Colonic mucosa (tissue), 4 donors: ENCODE measurements around the gene NCSTN. TPM values are rescaled to one million over a fixed set of nuclear protein-coding genes. Genes with fewer than 3 reads are reported as not detected.
A peak's percentile ranks its signal among the peaks of the same experiment; 100 is the strongest.

Source experiments
- DNase-seq: peaks from one replicate; pipeline ENCODE4 v3.0.0-alpha.2; 2020
- H3K27ac ChIP-seq: fragments of 200-600 bp; one replicate; pipeline ENCODE4 v1.8.0; 2021
- H3K27me3 ChIP-seq: fragments of 200-600 bp; one replicate; pipeline ENCODE4 v1.8.0; 2021
- H3K36me3 ChIP-seq: fragments of 200-600 bp; one replicate; pipeline ENCODE4 v1.8.0; 2021
- H3K4me1 ChIP-seq: fragments of 200-600 bp; one replicate; pipeline ENCODE4 v1.8.0; 2021; ENCODE audit warnings: mild to moderate bottlenecking
- H3K4me3 ChIP-seq: fragments of 200-600 bp; one replicate; pipeline ENCODE4 v1.8.0; 2021
- H3K9ac ChIP-seq, 2 donors: one replicate each; pipeline ENCODE4 v1.7.0; 2013; ENCODE audit warnings: control low read depth in 2 of 2, low read depth in 2 of 2, low read length in 2 of 2
- H3K9me3 ChIP-seq: fragments of 200-600 bp; one replicate; pipeline ENCODE4 v1.8.0; 2021
- intact Hi-C: fragments of 100-400 bp; cut with DNase I; formaldehyde crosslinking; loops from one replicate; pipeline ENCODE4 v1.14.1; 2022
- total RNA-seq, 2 donors: library from RNA; stranded (reverse); fragmentation: NEBNext Ultra II Directional in 1 of 2; extraction: Animal tissue kit (Norgen Biotek cat#: 25700) in 1 of 2; gene quantifications; one replicate each; pipeline ENCODE4 v1.2.1, GENCODE V29; 2021
- TF ChIP-seq, protein P1 (sequence below): fragments of 200-600 bp; IDR thresholded peaks from one replicate; pipeline ENCODE4 v1.8.0; 2022; ENCODE audit warnings: antibody characterized with exemption, mild to moderate bottlenecking
- donor health status: healthy.
- donor health status: DM: no; HTN: no; CAD: no.
- donor health status: DM: no; HTN: no; CAD: no.

The NCSTN gene
- total RNA-seq, 2 donors from 2014 or later: 83.5 to 88.0 TPM

DNA sequence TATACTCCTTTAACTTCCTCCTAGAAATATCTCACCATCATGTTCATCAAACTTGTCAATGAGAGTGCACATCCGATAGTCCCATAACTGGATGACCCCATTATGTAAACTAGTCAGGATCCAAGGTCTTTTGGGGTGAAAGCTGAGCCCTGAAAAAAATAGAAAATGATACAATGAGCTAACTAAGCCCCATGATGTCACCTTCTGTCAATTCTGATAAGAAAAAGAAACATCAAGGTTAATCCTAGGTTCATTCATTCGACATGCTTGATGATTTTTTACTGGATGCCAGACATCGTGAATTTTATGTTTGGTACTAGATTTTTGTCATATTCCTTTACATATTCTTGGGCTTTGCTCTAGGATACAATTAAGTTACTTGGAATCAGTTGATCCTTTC is 3.0 kb upstream of the NCSTN start:
- H3K4me1 ChIP-seq: peaks cover 9% of the 10 kb centered on the region
- no peak overlapping the region for H3K4me3 ChIP-seq
- H3K27me3 ChIP-seq: no peaks in the 10 kb centered on the region
- H3K27ac ChIP-seq: no peak overlapping the region
- H3K9me3 ChIP-seq: no peaks in the 10 kb centered on the region
- TF ChIP-seq, protein P1, sequence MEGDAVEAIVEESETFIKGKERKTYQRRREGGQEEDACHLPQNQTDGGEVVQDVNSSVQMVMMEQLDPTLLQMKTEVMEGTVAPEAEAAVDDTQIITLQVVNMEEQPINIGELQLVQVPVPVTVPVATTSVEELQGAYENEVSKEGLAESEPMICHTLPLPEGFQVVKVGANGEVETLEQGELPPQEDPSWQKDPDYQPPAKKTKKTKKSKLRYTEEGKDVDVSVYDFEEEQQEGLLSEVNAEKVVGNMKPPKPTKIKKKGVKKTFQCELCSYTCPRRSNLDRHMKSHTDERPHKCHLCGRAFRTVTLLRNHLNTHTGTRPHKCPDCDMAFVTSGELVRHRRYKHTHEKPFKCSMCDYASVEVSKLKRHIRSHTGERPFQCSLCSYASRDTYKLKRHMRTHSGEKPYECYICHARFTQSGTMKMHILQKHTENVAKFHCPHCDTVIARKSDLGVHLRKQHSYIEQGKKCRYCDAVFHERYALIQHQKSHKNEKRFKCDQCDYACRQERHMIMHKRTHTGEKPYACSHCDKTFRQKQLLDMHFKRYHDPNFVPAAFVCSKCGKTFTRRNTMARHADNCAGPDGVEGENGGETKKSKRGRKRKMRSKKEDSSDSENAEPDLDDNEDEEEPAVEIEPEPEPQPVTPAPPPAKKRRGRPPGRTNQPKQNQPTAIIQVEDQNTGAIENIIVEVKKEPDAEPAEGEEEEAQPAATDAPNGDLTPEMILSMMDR: no peak
- intact Hi-C loops: no loop called here
- peaks cover 14% of the 10 kb centered on the region for H3K36me3 ChIP-seq
- no peak overlapping the region for H3K9ac ChIP-seq
- no peak for DNase-seq

DNA sequence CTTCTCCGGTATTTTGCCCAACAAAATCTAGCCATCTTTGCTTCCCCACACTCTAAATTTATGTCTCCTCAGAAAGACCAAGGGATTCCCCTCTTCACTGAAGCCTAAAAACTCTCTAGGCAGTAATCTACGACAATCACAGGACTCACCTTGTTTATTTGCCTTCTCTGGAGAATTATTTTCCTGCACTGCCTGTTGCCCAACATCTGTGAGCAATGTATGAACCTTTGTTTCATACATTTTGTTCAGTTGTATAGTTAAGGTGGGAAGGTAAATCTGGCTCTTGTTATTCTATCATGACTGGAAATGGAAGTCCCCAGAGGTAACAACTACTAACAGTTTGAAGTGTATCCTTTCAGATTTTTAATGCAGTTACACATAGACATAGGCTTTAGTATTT is 2.3 kb upstream of the NCSTN start:
- Histone ChIP-seq H3K27me3 (no peaks in the 10 kb centered on the region), H3K9ac (no peak overlapping the region), H3K4me1 (peaks cover 9% of the 10 kb centered on the region), H3K36me3 (peaks cover 13% of the 10 kb centered on the region), H3K9me3 (no peaks in the 10 kb centered on the region), H3K27ac (no peak overlapping the region), H3K4me3 (no peak overlapping the region)
- TF ChIP-seq, protein P1: no peak
- DNase-seq: no peak
- intact Hi-C loops: no loop called here

DNA sequence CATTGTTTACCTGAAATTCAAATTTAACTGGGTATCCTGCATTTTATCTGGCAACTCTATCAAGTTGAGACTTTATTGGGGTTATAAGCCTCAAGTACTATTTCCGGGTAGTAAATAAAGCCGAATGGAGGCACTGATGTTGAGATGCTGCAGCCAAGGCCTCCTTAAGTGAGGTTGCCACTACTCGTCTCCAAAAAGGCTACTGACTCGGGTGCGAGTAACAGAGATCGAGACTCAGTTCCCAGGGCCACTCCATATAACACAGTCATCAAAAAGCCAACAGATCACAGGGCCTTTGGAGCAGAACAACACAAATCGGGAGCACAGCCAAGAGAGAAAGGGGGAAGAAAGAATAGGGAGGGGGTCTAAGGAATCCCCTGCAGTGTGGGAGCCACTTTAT is 657 bp upstream of the NCSTN start:
- Histone ChIP-seq H3K4me1 (peaks cover 9% of the 10 kb centered on the region), H3K27me3 (no peaks in the 10 kb centered on the region), H3K36me3 (peaks cover 7% of the 10 kb centered on the region), H3K27ac (peak overlapping the region; percentile 73), H3K9me3 (no peaks in the 10 kb centered on the region), H3K9ac (peak overlapping the region; percentile 92 to 97), H3K4me3 (peak overlapping the region; percentile 88)
- intact Hi-C loops: no loop called here
- DNase-seq: peak; percentile 25
- TF ChIP-seq, protein P1: no peak

DNA sequence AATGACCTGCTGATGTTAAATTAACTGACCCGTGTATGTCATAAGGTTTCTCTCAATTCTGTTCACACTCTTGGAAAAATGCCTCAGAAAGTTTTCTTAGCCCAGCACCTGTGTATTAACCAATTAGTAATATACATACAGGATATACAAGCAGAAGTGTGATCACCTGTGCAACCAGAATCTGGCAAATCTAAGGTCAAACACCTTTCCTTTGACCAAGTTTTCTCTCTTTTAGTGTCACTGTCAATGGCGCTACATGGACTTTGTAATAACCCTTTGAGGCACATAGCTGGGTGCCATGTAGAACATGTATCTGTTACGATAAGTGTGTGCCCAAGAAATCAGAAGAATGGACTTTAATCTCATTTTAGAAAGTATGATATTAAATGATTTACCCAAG is 1.1 kb downstream of the NCSTN start:
- Histone ChIP-seq H3K9ac (no peak overlapping the region), H3K4me3 (peak overlapping the region; percentile 88), H3K27ac (no peak overlapping the region), H3K4me1 (peaks cover 9% of the 10 kb centered on the region), H3K27me3 (no peaks in the 10 kb centered on the region), H3K9me3 (no peaks in the 10 kb centered on the region), H3K36me3 (no peaks in the 10 kb centered on the region)
- TF ChIP-seq, protein P1: no peak
- intact Hi-C loops: no loop called here
- no peak for DNase-seq

DNA sequence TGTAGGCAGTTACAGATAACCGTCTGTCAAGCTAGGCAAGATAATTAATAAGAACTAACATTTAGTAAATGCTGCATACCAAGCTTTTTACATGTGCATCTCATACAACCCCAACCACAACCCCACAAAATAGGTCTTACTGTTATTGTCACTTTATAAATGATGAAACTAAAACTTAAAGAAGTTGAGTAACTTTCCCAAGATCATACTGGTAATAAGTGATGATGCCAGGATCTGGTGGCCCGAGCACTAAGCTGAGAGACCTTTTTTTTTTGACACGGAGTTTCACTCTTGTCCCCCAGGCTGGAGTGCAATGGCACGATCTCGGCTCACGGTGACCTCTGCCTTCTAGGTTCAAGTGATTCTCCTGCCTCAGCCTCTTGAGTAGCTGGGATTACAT is 1.8 kb downstream of the NCSTN start:
- no peak for DNase-seq
- H3K4me3 ChIP-seq: no peak overlapping the region
- no peaks in the 10 kb centered on the region for H3K27me3 ChIP-seq
- H3K27ac ChIP-seq: no peak overlapping the region
- no peaks in the 10 kb centered on the region for H3K9me3 ChIP-seq
- TF ChIP-seq, protein P1: no peak
- no peaks in the 10 kb centered on the region for H3K36me3 ChIP-seq
- no peak overlapping the region for H3K9ac ChIP-seq
- intact Hi-C loops: no loop called here
- peaks cover 7% of the 10 kb centered on the region for H3K4me1 ChIP-seq

DNA sequence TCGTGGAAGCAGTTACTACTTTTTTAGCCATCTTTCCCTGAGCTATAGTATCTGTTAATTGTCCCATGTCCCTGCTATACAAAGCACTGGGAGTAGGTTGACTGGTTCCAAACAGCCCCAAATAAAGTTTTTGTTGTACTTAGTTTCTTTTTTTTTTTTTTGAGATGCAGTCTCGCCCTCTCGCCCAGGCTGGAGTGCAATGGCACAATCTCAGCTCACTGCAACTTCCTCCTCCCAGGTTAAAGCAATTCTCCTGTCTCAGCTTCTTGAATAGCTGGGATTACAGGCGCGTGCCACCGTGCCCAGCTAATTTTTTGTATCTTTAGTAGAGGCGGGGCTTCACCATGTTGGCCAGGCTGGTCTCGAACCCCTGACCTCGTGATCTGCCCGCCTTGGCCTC is 3.3 kb downstream of the NCSTN start:
- peaks cover 7% of the 10 kb centered on the region for H3K36me3 ChIP-seq
- H3K27ac ChIP-seq: no peak overlapping the region
- TF ChIP-seq, protein P1: no peak
- no peaks in the 10 kb centered on the region for H3K27me3 ChIP-seq
- DNase-seq: no peak
- intact Hi-C loops: no loop called here
- H3K9me3 ChIP-seq: no peaks in the 10 kb centered on the region
- H3K9ac ChIP-seq: no peak overlapping the region
- H3K4me1 ChIP-seq: no peaks in the 10 kb centered on the region
- H3K4me3 ChIP-seq: no peak overlapping the region
